HG02970 (cell line): Measurements from ENCODE around the gene RFNG.

Experiments used
- ATAC-seq: cut with Tn5 transposase; IDR thresholded peaks from one replicate; pipeline ENCODE4 v1.9.1; 2021; ENCODE audit warnings: mild to moderate bottlenecking, moderate library complexity, moderate number of reproducible peaks; ENCODE audit not compliant: unreplicated experiment, low FRiP score

Gene RFNG

GRCh38 chr17:82006468-82007227 is 45.0 kb downstream of the RFNG start:
- no peak for ATAC-seq

GRCh38 chr17:82005701-82006348 is 45.8 kb downstream of the RFNG start:
- no peak for ATAC-seq

- no peak for ATAC-seq
Measured at GRCh38 chr17:82004517-82005455, 46.8 kb downstream of the RFNG start.

- no peak for ATAC-seq
Measured at GRCh38 chr17:82003411-82004381, 47.9 kb downstream of the RFNG start.

- no peak for ATAC-seq
Measured at GRCh38 chr17:82001571-82002056, 50.0 kb downstream of the RFNG start.

- no peak for ATAC-seq
Measured at GRCh38 chr17:82000803-82001570, 50.6 kb downstream of the RFNG start.

GRCh38 chr17:81999976-82000802 is 51.4 kb downstream of the RFNG start:
- no peak for ATAC-seq

- ATAC-seq: no peak
Measured at GRCh38 chr17:81999587-81999975, 52.0 kb downstream of the RFNG start.

- no peak for ATAC-seq
Measured at GRCh38 chr17:81998691-81999438, 52.7 kb downstream of the RFNG start.

- no peak for ATAC-seq
Measured at GRCh38 chr17:81998212-81998611, 53.4 kb downstream of the RFNG start.
